Hepatocyte (in vitro differentiated cells): ENCODE data around the gene CDK13.

Source experiments
- EZH2 ChIP-seq: fragments of 200-600 bp; sonication (generic); IDR thresholded peaks from 2 replicates; pipeline ENCODE4 v1.6.1; 2016; ENCODE audit warnings: antibody characterized with exemption, mild to moderate bottlenecking, borderline replicate concordance
- EZH2phosphoT487 ChIP-seq: fragments of 200-600 bp; sonication (generic); IDR thresholded peaks from one replicate; pipeline ENCODE4 v1.6.1; 2018; ENCODE audit warnings: antibody characterized with exemption, mild to moderate bottlenecking, low read depth, moderate library complexity; ENCODE audit not compliant: unreplicated experiment, severe bottlenecking
- TF ChIP-seq, protein P1 (sequence below): fragments of 200-600 bp; sonication (generic); IDR thresholded peaks from 2 replicates; pipeline ENCODE4 v1.5.1; 2016; ENCODE audit warnings: antibody characterized with exemption, mild to moderate bottlenecking; ENCODE audit not compliant: poor library complexity

DNA sequence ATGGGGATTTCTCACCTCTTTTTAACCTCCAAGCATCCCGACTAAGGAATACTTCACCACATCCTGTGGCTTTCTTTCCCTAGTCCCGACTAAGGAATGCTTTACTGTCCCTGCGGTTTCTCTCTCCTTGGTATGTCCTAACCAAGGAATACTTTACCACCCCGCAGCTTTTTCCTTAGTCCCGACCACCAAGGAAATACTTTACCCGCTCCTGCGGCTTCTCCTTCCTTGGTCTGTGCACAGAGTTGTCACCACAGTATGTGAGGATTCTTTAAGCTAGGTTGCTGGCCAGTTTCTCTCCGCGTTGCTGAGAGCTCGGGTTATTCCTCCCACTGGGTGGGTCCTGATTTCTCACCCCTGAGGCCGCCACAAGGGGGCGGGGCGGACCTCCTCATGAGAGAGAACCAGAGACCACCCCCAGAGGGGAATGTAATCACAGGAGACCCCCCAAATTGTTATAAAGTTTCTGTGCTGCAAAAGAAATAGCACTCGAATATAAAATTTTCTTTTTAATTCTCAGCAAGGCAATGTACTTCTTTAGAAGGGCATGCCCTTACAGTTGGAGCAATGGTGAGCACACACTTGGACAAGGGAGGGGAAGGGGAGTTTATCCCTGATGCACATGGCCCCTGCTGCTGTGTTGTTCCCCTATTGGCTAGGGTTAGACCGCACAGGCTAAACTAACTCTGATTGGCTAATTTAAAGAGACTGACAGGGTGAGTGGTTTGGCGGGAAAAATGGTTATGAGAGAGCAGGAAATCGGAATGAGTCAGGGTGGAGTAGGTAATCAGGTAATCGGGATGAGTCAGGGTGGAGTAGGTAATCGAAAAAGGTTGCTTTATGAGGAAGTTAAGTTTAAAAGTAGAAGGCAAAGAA lies 197.6 kb downstream of the CDK13 start:
- TF ChIP-seq, protein P1, sequence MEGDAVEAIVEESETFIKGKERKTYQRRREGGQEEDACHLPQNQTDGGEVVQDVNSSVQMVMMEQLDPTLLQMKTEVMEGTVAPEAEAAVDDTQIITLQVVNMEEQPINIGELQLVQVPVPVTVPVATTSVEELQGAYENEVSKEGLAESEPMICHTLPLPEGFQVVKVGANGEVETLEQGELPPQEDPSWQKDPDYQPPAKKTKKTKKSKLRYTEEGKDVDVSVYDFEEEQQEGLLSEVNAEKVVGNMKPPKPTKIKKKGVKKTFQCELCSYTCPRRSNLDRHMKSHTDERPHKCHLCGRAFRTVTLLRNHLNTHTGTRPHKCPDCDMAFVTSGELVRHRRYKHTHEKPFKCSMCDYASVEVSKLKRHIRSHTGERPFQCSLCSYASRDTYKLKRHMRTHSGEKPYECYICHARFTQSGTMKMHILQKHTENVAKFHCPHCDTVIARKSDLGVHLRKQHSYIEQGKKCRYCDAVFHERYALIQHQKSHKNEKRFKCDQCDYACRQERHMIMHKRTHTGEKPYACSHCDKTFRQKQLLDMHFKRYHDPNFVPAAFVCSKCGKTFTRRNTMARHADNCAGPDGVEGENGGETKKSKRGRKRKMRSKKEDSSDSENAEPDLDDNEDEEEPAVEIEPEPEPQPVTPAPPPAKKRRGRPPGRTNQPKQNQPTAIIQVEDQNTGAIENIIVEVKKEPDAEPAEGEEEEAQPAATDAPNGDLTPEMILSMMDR: no peak
- TF ChIP-seq EZH2phosphoT487 (no peak), EZH2 (no peak)
